Measurements from ENCODE around the gene KRTAP27-1. TPM values are rescaled to one million over a fixed set of nuclear protein-coding genes. Genes with fewer than 3 reads are reported as not detected.

Gene KRTAP27-1, protein sequence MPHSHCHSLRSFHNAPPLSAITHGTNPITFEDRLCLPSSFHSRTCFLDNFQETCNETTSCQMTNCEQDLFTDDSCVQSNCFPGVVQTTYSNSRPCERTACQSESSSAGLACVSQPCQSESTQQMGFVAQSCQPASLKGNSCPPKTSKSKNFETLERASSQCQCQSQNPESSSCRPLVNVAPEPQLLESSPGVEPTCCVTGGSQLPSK
- total RNA-seq, result not detected in 2 replicates

DNA sequence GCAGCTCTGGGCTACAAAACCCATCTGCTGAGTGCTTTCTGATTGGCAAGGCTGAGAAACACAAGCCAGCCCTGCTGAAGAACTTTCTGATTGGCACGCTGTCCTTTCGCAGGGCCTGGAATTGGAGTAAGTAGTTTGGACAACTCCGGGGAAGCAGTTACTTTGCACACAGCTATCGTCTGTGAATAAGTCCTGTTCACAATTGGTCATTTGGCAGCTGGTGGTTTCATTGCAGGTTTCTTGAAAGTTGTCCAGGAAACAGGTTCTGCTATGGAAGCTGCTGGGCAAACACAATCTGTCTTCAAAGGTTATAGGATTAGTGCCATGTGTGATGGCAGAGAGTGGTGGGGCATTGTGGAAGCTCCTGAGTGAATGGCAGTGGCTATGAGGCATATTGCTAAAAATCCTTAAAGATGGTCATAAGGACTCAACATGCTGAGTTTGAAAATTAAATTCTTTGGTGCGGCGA, at the start of gene KRTAP27-1:
Gene KRTAP27-1 (minus strand): TSS at position 419 of the 469 bp plus-strand sequence. CDS start 26 bp downstream, at position 393.

DNA sequence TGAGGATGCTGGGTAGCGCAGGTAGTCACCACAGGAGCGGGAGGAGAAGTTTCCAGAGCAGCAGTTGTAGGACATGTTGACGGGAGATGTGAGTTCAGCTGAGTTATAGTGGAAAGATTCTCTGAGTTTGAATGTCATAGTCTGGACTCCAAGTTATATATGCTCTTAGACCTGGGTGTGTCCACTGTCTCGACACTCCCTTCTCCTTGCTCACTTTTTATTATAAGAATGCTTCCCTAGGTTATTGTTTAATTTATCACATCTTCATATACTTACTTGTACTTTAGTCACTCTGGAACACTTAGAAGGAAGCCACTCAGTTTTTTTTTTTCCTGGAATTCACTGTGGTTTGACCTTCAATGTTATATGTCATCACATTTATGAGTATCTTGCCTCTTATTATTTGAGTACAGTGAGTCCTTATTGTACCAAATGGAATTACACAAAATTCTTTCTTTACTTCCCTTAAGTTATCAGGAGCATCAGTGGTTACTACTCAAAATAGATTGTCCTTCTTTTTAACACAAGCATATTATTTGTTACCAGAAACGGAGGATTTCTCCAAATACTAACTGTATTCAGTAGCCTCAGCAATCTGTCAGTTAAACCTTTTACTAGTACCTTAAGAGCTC, 34.8 kb upstream of the KRTAP27-1 start, which contains the start of gene KRTAP13-2:
Gene KRTAP13-2 (minus strand): TSS at position 133 of the 632 bp plus-strand sequence. CDS start 58 bp downstream, at position 75.

DNA sequence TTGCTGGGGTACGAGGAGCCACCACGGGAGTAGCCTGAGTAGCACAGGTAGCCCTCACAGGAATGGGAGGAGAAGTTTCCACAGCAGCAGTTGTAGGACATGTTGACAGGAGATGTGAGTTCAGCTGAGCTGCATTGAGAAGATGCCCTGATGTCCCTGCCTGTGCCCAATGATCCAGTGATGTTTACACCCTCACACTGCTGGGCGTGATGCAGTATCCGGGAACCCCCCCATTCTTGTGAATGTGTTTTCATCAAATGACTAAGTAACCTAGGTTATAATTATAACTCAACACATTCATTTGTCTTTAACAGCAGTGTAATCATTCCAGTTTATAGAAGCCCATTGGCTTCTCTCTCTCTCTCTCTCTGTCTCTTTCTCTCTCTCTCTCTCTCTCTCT, 11.0 kb upstream of the KRTAP27-1 start, which contains the start of gene KRTAP23-1:
Gene KRTAP23-1 (minus strand): TSS at position 101 of the 400 bp plus-strand sequence. CDS start 0 bp downstream, at position 101.

DNA sequence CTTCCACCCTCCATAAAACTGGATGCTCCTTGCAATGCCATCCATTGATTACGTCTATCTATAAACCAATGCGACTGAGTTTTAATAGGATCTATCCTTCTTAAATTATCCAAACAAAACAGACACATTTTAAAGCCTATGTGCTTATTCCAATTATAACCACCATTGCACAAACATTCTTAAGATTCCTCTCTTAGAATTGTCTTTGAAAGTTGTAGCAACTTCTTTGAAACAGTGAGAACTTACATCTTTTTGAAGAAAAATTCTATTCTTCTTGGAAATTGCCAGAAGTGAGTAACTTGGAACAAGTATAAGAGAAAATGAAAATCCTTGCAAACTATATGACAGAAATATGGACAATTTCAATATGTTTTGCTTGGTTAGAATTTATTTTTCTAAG, 17.3 kb downstream of the KRTAP27-1 start, which contains the start of gene KRTAP26-1:
Gene KRTAP26-1 (minus strand): TSS at position 101 of the 400 bp plus-strand sequence. CDS start 280 bp downstream, outside the sequence.

DNA sequence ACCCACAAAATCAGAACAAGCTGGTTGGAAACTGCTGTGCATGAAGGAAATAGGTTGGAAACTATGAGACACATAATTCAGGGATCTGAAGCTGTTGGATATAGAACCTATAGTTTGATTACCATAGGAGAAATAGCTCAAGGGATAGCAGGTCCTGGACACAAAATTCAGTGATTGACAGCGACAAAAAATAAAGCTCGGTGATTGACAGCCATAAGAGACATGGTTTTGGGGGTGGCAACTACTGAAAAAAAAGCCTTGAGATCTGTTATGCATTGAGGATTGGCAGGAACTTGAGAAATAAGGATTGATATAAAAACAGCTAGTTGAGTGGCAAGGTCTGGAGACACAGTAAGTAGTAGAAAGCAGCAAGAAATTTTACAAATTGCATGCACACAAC, 48.3 kb downstream of the KRTAP27-1 start, which contains the start of gene KRTAP25-1:
Gene KRTAP25-1 (minus strand): TSS at position 300 of the 400 bp plus-strand sequence. CDS start 24 bp downstream, at position 276.

Small RNAs within 50 kb of the gene (small RNA-seq; reads per million reads assigned to genes)
- gene KRTAP23-1 (ENCODE audit: low replicate concordance) (not detected), gene MIR4327 (ENCODE audit: low replicate concordance) (not detected)

Other genes with a start within 250 kb of the KRTAP27-1 start
- not detected in 2 replicates for gene CLDN17, start 170.9 kb downstream of the KRTAP27-1 start, total RNA-seq
- not detected in 2 replicates for gene CLDN8, start 121.6 kb downstream of the KRTAP27-1 start, total RNA-seq
- gene KRTAP24-1, start 54.7 kb downstream of the KRTAP27-1 start, total RNA-seq, result not detected in 2 replicates
- gene KRTAP25-1, start 48.2 kb downstream of the KRTAP27-1 start, total RNA-seq, result not detected in 2 replicates
- gene KRTAP26-1, start 17.4 kb downstream of the KRTAP27-1 start, total RNA-seq, result not detected in 2 replicates
- not detected in 2 replicates for gene KRTAP23-1, start 10.9 kb upstream of the KRTAP27-1 start, total RNA-seq
- gene KRTAP13-2, start 34.6 kb upstream of the KRTAP27-1 start, total RNA-seq, result not detected in 2 replicates
- not detected in 2 replicates for gene KRTAP13-1, start 58.3 kb upstream of the KRTAP27-1 start, total RNA-seq
- not detected in 2 replicates for gene KRTAP13-3, start 88.2 kb upstream of the KRTAP27-1 start, total RNA-seq
- not detected in 2 replicates for gene KRTAP13-4, start 92.5 kb upstream of the KRTAP27-1 start, total RNA-seq
- not detected in 2 replicates for gene KRTAP15-1, start 102.6 kb upstream of the KRTAP27-1 start, total RNA-seq
- gene KRTAP19-1, start 142.7 kb upstream of the KRTAP27-1 start, total RNA-seq, result not detected in 2 replicates
- gene KRTAP19-2, start 149.7 kb upstream of the KRTAP27-1 start, total RNA-seq, result not detected in 2 replicates
- gene KRTAP19-3, start 154.3 kb upstream of the KRTAP27-1 start, total RNA-seq, result not detected in 2 replicates
- gene KRTAP19-4, start 159.5 kb upstream of the KRTAP27-1 start, total RNA-seq, result not detected in 2 replicates
- not detected in 2 replicates for gene KRTAP19-5, start 164.4 kb upstream of the KRTAP27-1 start, total RNA-seq
- not detected in 2 replicates for gene KRTAP19-6, start 204.2 kb upstream of the KRTAP27-1 start, total RNA-seq
- gene KRTAP19-7, start 223.6 kb upstream of the KRTAP27-1 start, total RNA-seq, result not detected in 2 replicates

Measured in placental pericyte (primary cell).